Glutamatergic neuron (in vitro differentiated cells): Measurements from ENCODE around the gene PAEP. TPM values are rescaled to one million over a fixed set of nuclear protein-coding genes. Genes with fewer than 3 reads are reported as not detected.

Experiments used
- DNase-seq: peaks from one replicate; pipeline ENCODE4 v3.0.0; 2022
- H3K27ac Mint-ChIP-seq: one replicate; pipeline ENCODE4 v1.8.0; 2020; ENCODE audit warnings: mild to moderate bottlenecking, mixed read lengths, inconsistent platforms; ENCODE audit not compliant: unreplicated experiment
- H3K27me3 Mint-ChIP-seq: one replicate; pipeline ENCODE4 v1.8.0; 2020; ENCODE audit warnings: mild to moderate bottlenecking, moderate library complexity, mixed read lengths, inconsistent platforms; ENCODE audit not compliant: unreplicated experiment
- H3K36me3 Mint-ChIP-seq: one replicate; pipeline ENCODE4 v1.8.0; 2020; ENCODE audit warnings: mild to moderate bottlenecking, mixed read lengths, inconsistent platforms; ENCODE audit not compliant: unreplicated experiment
- H3K4me1 Mint-ChIP-seq: one replicate; pipeline ENCODE4 v1.8.0; 2020; ENCODE audit warnings: mild to moderate bottlenecking, low read depth, mixed read lengths, inconsistent platforms; ENCODE audit not compliant: unreplicated experiment
- H3K4me3 Mint-ChIP-seq: one replicate; pipeline ENCODE4 v1.8.0; 2020; ENCODE audit warnings: mild to moderate bottlenecking, mixed read lengths, inconsistent platforms; ENCODE audit not compliant: unreplicated experiment
- H3K9me3 Mint-ChIP-seq: one replicate; pipeline ENCODE4 v1.8.0; 2020; ENCODE audit warnings: mild to moderate bottlenecking, moderate library complexity, mixed read lengths, inconsistent platforms; ENCODE audit not compliant: unreplicated experiment
- total RNA-seq: library from RNA; stranded (reverse); fragmentation: NEBNext Ultra II Directional; extraction: Animal tissue kit (Norgen Biotek cat#: 25700); gene quantifications from one replicate; pipeline ENCODE4 v1.2.1, GENCODE V29; 2021; ENCODE audit not compliant: unreplicated experiment
- TF ChIP-seq, protein P1 (sequence below): fragments of 200-600 bp; sonication (generic); IDR thresholded peaks from one replicate; pipeline ENCODE4 v1.5.0; 2021; ENCODE audit not compliant: partially characterized antibody, unreplicated experiment

The PAEP gene
- total RNA-seq, 1 donor from 2014 or later = not detected

DNA sequence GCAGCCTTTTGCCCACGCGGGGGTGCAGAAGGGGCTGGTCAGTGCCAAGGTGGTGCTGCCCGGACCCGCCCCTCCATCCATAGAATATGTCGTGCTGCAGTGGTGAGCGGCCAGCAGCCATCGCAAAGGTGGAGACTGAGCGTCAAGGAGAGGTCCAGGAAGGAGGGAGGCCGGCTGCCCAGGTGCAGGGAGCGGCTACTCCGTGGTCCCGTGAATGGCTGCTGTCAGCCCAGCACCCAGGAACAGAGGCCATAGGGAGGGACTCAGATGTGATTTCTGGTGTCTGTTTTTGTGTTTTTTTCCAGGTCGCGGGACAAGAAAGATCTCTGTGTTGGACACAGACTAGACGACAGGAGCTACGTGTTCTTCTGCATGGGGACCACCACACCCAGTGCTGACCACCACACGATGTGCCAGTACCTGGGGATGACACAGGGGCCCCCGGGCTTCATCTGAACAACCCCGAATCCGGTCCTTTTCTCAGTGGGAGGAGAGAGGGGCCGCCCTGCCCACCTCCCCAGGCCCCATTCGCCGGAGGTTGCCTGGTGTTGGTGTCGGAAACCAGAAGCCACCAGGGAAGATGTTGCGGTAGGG lies 29.0 kb downstream of the PAEP start:
- Mint-ChIP-seq H3K4me3 (no peak overlapping the region), H3K27ac (no peak overlapping the region), H3K9me3 (no peaks in the 10 kb centered on the region), H3K36me3 (peaks cover 4% of the 10 kb centered on the region), H3K4me1 (no peaks in the 10 kb centered on the region), H3K27me3 (peaks cover 3% of the 10 kb centered on the region)
- no peak for DNase-seq
- TF ChIP-seq, protein P1, sequence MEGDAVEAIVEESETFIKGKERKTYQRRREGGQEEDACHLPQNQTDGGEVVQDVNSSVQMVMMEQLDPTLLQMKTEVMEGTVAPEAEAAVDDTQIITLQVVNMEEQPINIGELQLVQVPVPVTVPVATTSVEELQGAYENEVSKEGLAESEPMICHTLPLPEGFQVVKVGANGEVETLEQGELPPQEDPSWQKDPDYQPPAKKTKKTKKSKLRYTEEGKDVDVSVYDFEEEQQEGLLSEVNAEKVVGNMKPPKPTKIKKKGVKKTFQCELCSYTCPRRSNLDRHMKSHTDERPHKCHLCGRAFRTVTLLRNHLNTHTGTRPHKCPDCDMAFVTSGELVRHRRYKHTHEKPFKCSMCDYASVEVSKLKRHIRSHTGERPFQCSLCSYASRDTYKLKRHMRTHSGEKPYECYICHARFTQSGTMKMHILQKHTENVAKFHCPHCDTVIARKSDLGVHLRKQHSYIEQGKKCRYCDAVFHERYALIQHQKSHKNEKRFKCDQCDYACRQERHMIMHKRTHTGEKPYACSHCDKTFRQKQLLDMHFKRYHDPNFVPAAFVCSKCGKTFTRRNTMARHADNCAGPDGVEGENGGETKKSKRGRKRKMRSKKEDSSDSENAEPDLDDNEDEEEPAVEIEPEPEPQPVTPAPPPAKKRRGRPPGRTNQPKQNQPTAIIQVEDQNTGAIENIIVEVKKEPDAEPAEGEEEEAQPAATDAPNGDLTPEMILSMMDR = no peak

DNA sequence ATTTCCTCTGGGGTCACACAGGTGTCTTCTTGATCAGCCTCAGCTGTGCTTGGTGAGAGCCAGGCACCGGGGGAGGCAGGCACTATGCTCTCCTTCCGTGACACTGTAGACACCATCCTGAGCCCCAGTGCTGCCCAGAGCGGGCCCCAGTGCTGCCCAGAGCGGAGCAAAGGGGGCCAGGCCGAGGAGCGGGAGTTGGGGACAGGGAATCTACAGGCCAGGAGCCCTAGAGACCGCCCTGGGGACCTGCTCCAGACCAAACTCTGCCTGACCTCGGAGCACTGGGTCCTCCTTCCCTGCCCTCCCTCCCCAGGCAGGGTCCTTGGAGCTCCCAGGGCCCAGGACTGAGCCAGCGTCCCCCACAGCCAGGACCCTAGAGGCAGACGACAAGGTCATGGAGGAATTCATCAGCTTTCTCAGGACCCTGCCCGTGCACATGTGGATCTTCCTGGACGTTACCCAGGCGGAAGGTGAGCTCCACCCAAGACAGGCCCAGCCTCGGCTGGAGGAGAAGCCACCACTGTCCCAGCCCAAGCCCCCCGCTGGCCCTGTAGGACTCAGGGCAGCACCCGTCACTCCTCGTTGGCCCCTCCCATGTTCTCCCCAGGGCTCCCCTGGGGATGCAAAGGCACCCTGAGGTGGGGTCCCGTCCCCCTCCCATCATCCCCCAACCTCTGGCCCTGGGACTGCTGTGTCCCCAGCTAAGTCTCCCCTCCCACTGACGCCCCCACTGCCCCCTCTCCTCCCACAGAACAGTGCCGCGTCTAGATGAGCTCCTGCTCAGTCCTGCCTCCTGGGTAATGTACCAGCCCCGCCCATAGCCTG lies 30.2 kb downstream of the PAEP start:
- Mint-ChIP-seq H3K27me3 (peaks cover 3% of the 10 kb centered on the region), H3K4me1 (no peaks in the 10 kb centered on the region), H3K27ac (no peak overlapping the region), H3K4me3 (no peak overlapping the region), H3K36me3 (peaks cover 12% of the 10 kb centered on the region), H3K9me3 (no peaks in the 10 kb centered on the region)
- DNase-seq = no peak
- TF ChIP-seq, protein P1 = no peak

DNA sequence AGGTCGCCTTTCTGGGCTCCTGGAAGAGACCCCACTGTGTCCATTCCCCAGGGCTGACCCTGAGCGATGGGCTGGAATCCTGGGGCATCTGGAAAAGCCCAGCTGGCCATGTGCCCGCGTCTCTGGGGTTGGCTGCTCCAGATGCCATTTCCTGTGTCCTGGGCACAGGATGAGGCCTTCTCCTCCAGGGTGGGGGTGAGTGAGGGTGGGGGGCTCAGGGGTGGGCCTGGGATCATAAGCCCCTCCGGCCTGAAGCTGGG lies 30.7 kb downstream of the PAEP start:
- DNase-seq = no peak
- H3K27me3 Mint-ChIP-seq = peaks cover 3% of the 10 kb centered on the region
- H3K4me3 Mint-ChIP-seq = no peak overlapping the region
- no peak overlapping the region for H3K27ac Mint-ChIP-seq
- TF ChIP-seq, protein P1 = no peak
- H3K4me1 Mint-ChIP-seq = no peaks in the 10 kb centered on the region
- no peaks in the 10 kb centered on the region for H3K9me3 Mint-ChIP-seq
- peaks cover 16% of the 10 kb centered on the region for H3K36me3 Mint-ChIP-seq

DNA sequence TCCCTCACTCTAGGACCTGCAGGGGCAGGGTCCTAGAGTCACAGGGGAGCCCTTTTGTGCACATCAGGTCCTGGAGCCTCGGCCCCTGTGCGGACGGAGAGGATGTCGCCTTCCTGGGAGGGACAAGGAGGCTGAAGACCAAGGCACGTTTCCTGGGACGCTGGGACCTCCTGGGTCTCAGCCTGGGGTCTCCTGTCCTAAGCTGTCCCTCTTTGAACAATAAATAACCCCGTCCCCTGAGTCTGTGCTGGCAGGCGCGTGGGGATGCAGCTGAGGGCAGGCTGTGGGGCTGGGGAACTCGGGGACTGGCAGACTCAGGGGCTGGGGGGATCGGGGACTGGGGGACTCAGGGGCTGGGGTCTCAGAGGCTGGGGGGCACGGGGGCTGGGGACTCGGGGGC lies 31.1 kb downstream of the PAEP start:
- Mint-ChIP-seq H3K4me3 (no peak overlapping the region), H3K36me3 (peaks cover 16% of the 10 kb centered on the region)

DNA sequence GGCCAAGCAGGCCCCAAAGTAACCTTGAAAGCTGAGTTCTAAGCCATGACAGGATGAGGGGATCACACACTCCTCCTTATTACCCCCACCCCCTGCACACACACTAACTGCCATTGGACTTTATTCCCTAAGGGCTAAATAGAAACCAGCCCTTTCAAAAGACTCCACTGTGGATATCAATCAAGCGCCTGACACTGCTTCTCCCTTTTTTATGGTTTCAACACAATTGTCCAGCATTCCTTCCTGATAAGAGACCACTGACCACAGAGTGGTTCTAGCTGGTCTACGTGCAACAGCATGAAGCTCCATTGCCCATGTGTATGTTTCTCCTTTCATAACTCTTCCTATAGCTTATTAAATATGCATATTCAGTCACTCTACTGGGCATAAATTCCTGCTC lies 34.7 kb downstream of the PAEP start:
- peaks cover 2% of the 10 kb centered on the region for H3K27me3 Mint-ChIP-seq
- peaks cover 16% of the 10 kb centered on the region for H3K36me3 Mint-ChIP-seq
- TF ChIP-seq, protein P1 = no peak
- no peak overlapping the region for H3K27ac Mint-ChIP-seq
- H3K4me1 Mint-ChIP-seq = no peaks in the 10 kb centered on the region
- no peaks in the 10 kb centered on the region for H3K9me3 Mint-ChIP-seq
- no peak for DNase-seq
- no peak overlapping the region for H3K4me3 Mint-ChIP-seq

More for the DNA sequence above, 31.1 kb downstream of the PAEP start:
- H3K27ac Mint-ChIP-seq = no peak overlapping the region
- no peak for DNase-seq
- H3K4me1 Mint-ChIP-seq = no peaks in the 10 kb centered on the region
- TF ChIP-seq, protein P1 = no peak
- peaks cover 3% of the 10 kb centered on the region for H3K27me3 Mint-ChIP-seq
- H3K9me3 Mint-ChIP-seq = no peaks in the 10 kb centered on the region
